ENCODE data around the gene COL4A2. TPM values are rescaled to one million over a fixed set of nuclear protein-coding genes. Genes with fewer than 3 reads are reported as not detected.

COL4A2 gene
- total RNA-seq, 1 donor from 2014 or later: 180 TPM

DNA sequence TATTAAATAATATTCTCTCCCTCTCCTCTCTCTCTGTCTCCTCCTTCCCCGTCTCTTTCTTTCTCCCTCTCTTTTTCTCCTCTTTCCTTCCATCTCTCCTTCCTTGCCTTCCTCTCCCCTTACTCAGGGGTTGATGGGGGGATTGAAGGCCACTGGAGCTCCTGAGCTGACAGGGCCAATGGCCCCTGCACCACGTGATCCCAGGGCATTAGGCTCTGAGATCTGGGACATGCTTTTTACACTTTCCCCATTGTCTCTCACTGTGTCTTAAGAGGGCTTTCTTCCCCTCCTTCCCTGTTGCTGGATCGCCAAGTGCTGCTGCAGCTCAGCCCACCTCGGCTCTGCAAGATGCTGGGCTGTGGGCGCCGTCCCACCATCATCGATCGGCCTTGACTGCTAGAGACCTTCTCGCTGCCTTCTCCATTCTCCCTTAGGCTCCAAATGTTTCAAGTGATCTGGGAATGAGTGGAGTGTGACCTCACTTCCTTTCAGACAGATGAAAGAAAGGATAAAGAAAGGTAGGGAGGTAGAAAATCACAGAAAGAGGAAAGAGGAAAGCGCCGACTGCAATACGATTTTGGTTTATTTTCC, 42.3 kb upstream of the COL4A2 start:
- Histone ChIP-seq H3K4me1 (peaks cover 64% of the 10 kb centered on the region), H3K4me3 (no peak overlapping the region), H3K9me3 (no peaks in the 10 kb centered on the region), H3K36me3 (no peaks in the 10 kb centered on the region), H3K27me3 (no peaks in the 10 kb centered on the region), H3K27ac (peak overlapping the region; percentile 48)
- peak in 1 of 2 donors; percentile 74 for DNase-seq (ENCODE audit: extremely low spot score in 2 of 2)
- TF ChIP-seq, protein P1, sequence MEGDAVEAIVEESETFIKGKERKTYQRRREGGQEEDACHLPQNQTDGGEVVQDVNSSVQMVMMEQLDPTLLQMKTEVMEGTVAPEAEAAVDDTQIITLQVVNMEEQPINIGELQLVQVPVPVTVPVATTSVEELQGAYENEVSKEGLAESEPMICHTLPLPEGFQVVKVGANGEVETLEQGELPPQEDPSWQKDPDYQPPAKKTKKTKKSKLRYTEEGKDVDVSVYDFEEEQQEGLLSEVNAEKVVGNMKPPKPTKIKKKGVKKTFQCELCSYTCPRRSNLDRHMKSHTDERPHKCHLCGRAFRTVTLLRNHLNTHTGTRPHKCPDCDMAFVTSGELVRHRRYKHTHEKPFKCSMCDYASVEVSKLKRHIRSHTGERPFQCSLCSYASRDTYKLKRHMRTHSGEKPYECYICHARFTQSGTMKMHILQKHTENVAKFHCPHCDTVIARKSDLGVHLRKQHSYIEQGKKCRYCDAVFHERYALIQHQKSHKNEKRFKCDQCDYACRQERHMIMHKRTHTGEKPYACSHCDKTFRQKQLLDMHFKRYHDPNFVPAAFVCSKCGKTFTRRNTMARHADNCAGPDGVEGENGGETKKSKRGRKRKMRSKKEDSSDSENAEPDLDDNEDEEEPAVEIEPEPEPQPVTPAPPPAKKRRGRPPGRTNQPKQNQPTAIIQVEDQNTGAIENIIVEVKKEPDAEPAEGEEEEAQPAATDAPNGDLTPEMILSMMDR (IDR thresholded peaks at IDR 0.05): no peak
- no peak for TF ChIP-seq POLR2A (IDR thresholded peaks at IDR 0.05)
- TF ChIP-seq POLR2AphosphoS5 (IDR thresholded peaks at IDR 0.05; ENCODE audit: insufficient read depth in 1 of 2, low read depth in 1 of 2): no peak
- intact Hi-C loops (cut with DNase I): no loop called here

DNA sequence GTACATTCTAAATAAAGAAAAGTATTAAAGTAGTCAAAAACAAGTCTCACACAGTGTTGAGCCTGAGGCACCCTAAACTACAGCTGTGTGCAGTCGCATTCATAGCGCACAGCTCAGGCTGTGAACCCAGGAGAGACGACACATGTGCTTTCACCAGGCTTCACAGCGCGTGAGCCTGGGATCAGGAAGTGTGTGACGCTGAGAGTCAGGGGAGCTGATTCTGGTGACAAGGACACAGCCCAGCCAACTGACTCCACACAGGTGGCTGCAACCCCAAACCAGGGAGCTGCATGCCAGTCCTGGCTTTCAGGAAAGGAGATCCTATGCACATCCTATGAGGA, 41.8 kb upstream of the COL4A2 start:
- intact Hi-C loops (cut with DNase I): no loop called here
- Histone ChIP-seq H3K27ac (peak overlapping the region; percentile 48), H3K4me1 (peaks cover 65% of the 10 kb centered on the region), H3K9me3 (no peaks in the 10 kb centered on the region), H3K4me3 (no peak overlapping the region), H3K36me3 (no peaks in the 10 kb centered on the region), H3K27me3 (no peaks in the 10 kb centered on the region)
- no peak for DNase-seq (ENCODE audit: extremely low spot score in 2 of 2)
- no peak for TF ChIP-seq POLR2A (IDR thresholded peaks at IDR 0.05)

DNA sequence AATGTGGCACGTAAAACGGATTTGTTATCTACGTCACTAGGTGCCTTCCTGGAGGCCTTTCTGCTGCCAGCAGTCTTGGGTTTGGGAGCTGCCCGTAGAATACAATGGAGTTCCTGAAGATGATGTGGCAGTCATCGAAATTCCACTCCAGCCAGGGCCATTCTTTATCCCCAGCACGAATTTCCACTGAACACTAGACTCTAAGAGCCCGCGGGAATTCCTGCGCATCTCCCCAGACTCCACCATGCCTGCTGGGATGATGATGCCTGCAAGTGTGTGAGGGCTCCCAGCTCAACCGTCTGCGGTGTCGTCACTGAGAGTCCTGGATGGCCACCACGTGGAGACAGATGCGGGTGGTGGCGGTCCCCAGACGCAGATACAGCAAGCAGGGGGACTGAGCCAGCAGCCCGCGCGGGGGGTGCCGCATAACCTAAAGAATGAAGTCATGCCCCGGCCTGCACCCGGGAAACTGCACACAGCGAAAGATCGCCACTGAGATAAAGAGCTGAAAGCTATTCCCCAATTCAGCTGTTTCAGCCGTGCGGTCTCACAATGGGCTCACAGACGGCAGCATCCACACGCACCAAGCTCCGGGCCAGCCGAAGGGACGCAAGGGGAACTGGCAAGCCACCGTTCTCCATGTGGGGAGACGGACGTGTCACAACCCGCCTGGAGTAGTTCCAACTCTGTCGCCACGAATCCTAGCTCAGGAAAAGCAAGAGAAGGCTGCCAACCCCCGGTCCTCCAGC, 41.2 kb upstream of the COL4A2 start:
- no peaks in the 10 kb centered on the region for H3K9me3 ChIP-seq
- H3K27me3 ChIP-seq: no peaks in the 10 kb centered on the region
- TF ChIP-seq POLR2A (IDR thresholded peaks at IDR 0.05) (no peak), POLR2AphosphoS5 (IDR thresholded peaks at IDR 0.05; ENCODE audit: insufficient read depth in 1 of 2, low read depth in 1 of 2) (peak in 1 of 2 donors; percentile 49)
- H3K4me1 ChIP-seq: peaks cover 65% of the 10 kb centered on the region
- H3K4me3 ChIP-seq: peak overlapping the region in 1 of 2 donors; percentile 18
- intact Hi-C loops (cut with DNase I): no loop called here
- H3K27ac ChIP-seq: no peak overlapping the region
- no peaks in the 10 kb centered on the region for H3K36me3 ChIP-seq
- DNase-seq (ENCODE audit: extremely low spot score in 2 of 2): peak; percentile 82 to 89

DNA sequence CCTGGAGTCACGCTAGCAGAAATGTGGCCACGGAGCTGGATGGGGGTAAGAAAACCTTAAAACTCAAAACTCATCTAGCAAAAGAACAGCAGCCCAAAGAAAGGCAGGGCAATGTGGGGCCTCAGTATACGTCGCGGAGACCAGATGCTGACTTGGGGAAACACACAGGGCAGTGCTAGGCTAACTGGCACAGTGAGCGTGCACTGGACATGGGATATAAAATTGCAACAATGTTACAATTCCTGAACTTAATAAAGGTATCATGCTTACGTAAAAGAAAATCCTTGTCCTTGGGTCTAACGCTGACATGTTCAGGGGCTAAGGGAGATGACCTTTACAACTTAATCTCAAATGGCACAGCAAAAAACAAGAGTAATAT, 40.7 kb upstream of the COL4A2 start:
- DNase-seq (ENCODE audit: extremely low spot score in 2 of 2): no peak
- H3K4me1 ChIP-seq: peaks cover 63% of the 10 kb centered on the region
- peak overlapping the region in 1 of 2 donors; percentile 18 for H3K4me3 ChIP-seq
- no peaks in the 10 kb centered on the region for H3K36me3 ChIP-seq
- H3K9me3 ChIP-seq: no peaks in the 10 kb centered on the region
- H3K27ac ChIP-seq: no peak overlapping the region
- TF ChIP-seq POLR2AphosphoS5 (IDR thresholded peaks at IDR 0.05; ENCODE audit: insufficient read depth in 1 of 2, low read depth in 1 of 2) (no peak), POLR2A (IDR thresholded peaks at IDR 0.05) (no peak)
- no peaks in the 10 kb centered on the region for H3K27me3 ChIP-seq
- intact Hi-C loops (cut with DNase I): no loop called here

DNA sequence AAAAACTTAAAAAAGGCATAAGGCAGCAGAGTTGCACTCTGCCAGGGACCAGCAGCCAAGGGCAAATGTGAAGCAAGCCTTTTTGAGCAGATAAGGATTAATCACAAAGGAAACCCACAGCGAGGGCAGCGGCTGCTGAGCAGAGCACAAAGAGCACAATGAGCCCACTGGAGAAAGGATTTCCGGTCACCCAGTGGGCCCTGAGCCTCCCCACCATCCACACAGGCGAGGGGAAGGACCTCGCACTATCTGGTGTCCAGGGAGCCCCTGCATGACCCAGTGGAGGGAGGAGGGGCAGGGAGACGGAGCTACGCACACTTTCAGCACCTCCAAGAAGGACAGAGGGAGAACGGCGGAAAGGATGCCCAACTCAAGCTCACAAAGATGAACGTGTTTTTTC, 40.1 kb upstream of the COL4A2 start:
- H3K27ac ChIP-seq: no peak overlapping the region
- no peaks in the 10 kb centered on the region for H3K27me3 ChIP-seq
- H3K9me3 ChIP-seq: no peaks in the 10 kb centered on the region
- peak; percentile 43 to 85 for DNase-seq (ENCODE audit: extremely low spot score in 2 of 2)
- H3K36me3 ChIP-seq: no peaks in the 10 kb centered on the region
- H3K4me3 ChIP-seq: no peak overlapping the region
- intact Hi-C loops (cut with DNase I): no loop called here
- TF ChIP-seq, protein P1 (IDR thresholded peaks at IDR 0.05): no peak
- peak in 1 of 2 donors; percentile 31 for TF ChIP-seq POLR2AphosphoS5 (IDR thresholded peaks at IDR 0.05; ENCODE audit: insufficient read depth in 1 of 2, low read depth in 1 of 2)
- peaks cover 57% of the 10 kb centered on the region for H3K4me1 ChIP-seq

DNA sequence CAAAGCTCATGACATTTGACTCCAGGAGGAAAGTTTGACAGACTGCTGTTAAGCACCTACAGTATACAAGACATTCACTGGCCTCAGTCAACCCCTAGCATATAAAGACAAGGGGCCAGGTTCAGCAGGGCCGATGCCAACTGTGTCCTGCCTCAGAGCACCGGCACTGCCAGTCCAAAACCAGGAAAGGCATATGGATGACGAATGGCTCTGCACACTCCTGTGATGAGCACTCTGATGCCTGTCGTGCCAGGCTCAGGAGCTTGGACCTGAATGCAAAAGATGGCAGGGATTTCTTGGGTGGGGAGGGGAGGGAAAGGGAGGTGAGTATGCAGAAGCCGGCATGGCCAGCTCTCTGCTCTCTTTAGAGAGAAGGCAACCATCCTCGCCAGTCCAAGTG, 39.0 kb upstream of the COL4A2 start:
- intact Hi-C loops (cut with DNase I): no loop called here
- no peaks in the 10 kb centered on the region for H3K27me3 ChIP-seq
- peaks cover 46% of the 10 kb centered on the region for H3K4me1 ChIP-seq
- no peaks in the 10 kb centered on the region for H3K9me3 ChIP-seq
- TF ChIP-seq POLR2AphosphoS5 (IDR thresholded peaks at IDR 0.05; ENCODE audit: insufficient read depth in 1 of 2, low read depth in 1 of 2) (no peak), POLR2A (IDR thresholded peaks at IDR 0.05) (no peak)
- TF ChIP-seq, protein P1 (IDR thresholded peaks at IDR 0.05): no peak
- peak in 1 of 2 donors; percentile 49 for DNase-seq (ENCODE audit: extremely low spot score in 2 of 2)
- H3K36me3 ChIP-seq: no peaks in the 10 kb centered on the region
- no peak overlapping the region for H3K27ac ChIP-seq
- no peak overlapping the region for H3K4me3 ChIP-seq

Data from vagina (tissue), 2 donors.